HL-60 (cell line): ENCODE data around the gene CCDC121.
A peak's percentile ranks its signal among the peaks of the same experiment; 100 is the strongest.

Source experiments
- DNase-seq, 2 experiments: peaks; one replicate each; pipeline ENCODE4 v3.0.0-alpha.2; 2010 to 2020; ENCODE audit warnings: low read depth in 1 of 2, low spot score in 1 of 2
- H3K27ac ChIP-seq: fragments of 250-450 bp; sonication (Bioruptor Pico); replicated peaks from 2 replicates; pipeline ENCODE4 v1.5.1; 2020; ENCODE audit warnings: mild to moderate bottlenecking, moderate library complexity
- H3K27me3 ChIP-seq: fragments of 250-450 bp; sonication (Bioruptor Pico); 2 replicates; pipeline ENCODE4 v1.5.1; 2021; ENCODE audit warnings: mild to moderate bottlenecking, moderate library complexity; ENCODE audit not compliant: insufficient read depth, poor library complexity, severe bottlenecking
- H3K4me3 ChIP-seq: replicated peaks from 2 replicates; pipeline ENCODE4 v1.5.1; 2011; ENCODE audit warnings: mild to moderate bottlenecking, control low read depth, low read length; ENCODE audit not compliant: insufficient read depth
- GABPA ChIP-seq: IDR thresholded peaks from 2 replicates; pipeline ENCODE4 v1.6.1; 2012; ENCODE audit warnings: low read depth
- POLR2AphosphoS5 ChIP-seq: IDR thresholded peaks from 2 replicates; pipeline ENCODE4 v1.6.1; 2012; ENCODE audit warnings: low read depth
- REST ChIP-seq: IDR thresholded peaks from 2 replicates; pipeline ENCODE4 v1.6.1; 2012; ENCODE audit warnings: low read depth; ENCODE audit not compliant: insufficient replicate concordance
- SPI1 ChIP-seq: IDR thresholded peaks from 2 replicates; pipeline ENCODE4 v1.6.1; 2012; ENCODE audit warnings: low read depth, mild to moderate bottlenecking, borderline replicate concordance
- TF ChIP-seq, protein P1 (sequence below): IDR thresholded peaks from one replicate; pipeline ENCODE4 v1.5.1; 2011; ENCODE audit warnings: low read length, control low read depth, inconsistent platforms; ENCODE audit not compliant: insufficient read depth

CCDC121 gene

DNA sequence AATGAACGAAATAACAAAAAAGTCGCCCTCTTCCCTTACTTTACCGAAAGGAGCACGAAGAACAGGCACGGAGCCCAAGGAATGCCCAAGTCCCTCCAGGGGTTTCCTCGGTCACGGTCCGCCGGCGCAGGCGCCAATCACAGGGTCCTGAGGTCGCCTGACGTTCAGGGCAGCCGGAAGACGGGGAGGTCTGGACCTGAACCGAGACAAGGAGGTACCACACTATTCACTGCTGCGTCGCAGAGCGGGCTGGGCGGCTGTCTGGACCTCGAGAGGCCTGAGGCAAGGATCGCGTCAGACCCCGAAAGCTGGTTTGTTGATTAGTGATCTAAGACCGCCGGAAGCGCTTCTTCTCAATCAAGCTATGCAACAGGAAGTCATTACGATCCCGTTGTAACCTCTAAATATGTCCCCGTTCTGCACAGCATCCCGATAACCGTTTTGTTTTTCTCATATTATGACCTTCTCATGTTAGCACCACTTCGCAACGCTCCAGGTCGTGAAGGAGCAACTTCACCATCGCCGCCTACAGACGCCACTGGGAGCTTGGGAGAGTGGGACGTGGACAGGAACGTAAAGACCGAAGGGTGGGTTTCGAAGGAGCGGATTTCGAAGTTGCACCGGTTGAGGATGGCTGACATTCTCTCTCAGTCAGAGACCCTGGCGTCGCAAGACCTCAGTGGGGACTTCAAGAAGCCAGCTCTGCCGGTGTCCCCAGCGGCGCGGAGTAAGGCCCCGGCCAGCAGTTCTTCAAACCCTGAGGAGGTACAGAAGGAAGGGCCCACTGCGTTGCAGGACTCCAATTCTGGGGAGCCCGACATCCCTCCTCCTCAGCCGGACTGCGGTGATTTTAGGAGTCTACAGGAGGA, 34.7 kb upstream of the CCDC121 start, which contains the start of the genes SLC4A1AP and SUPT7L:
Gene SLC4A1AP (plus strand): TSS at position 605 of the 869 bp plus-strand sequence. CDS start 26 bp downstream, at position 631.
Gene SUPT7L (minus strand): TSS at position 330 of the 869 bp plus-strand sequence. CDS start 1,422 bp downstream, outside the sequence.
- Histone ChIP-seq H3K27ac (peak within 1 kb of the TSS; percentile 93), H3K27me3 (no peaks in the 10 kb centered on the region), H3K4me3 (peak within 1 kb of the TSS; percentile 94)
- peak; percentile 49 to 76 for DNase-seq
- peak; percentile 70 for TF ChIP-seq REST
- peak; percentile 97 for TF ChIP-seq GABPA
- no peak for TF ChIP-seq SPI1
- TF ChIP-seq POLR2AphosphoS5, result peak; percentile 68; the same call in 1 of the 2 replicates

DNA sequence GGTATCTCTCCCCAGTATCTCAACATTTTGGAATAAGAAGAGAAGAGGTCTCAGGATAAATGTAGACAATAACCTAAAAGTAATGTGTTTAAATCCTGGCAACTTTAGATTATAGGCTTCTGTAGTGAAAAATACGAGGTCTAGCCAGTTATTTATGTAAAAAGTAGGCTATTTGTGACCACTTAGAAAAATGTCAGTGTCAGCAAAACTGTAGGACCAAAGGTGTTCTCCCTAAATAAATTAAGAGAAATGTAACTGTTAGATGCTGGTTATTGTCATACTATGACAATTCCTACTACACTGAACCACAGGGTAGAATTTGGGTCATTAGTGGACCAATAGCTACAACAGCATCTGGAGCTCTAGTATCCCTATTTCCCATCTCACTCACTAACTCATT, 32.6 kb upstream of the CCDC121 start:
- Histone ChIP-seq H3K27ac (no peak overlapping the region), H3K4me3 (no peak overlapping the region), H3K27me3 (no peaks in the 10 kb centered on the region)
- no peak for DNase-seq
- TF ChIP-seq POLR2AphosphoS5 (no peak), SPI1 (no peak), REST (no peak), GABPA (no peak)
- TF ChIP-seq, protein P1, sequence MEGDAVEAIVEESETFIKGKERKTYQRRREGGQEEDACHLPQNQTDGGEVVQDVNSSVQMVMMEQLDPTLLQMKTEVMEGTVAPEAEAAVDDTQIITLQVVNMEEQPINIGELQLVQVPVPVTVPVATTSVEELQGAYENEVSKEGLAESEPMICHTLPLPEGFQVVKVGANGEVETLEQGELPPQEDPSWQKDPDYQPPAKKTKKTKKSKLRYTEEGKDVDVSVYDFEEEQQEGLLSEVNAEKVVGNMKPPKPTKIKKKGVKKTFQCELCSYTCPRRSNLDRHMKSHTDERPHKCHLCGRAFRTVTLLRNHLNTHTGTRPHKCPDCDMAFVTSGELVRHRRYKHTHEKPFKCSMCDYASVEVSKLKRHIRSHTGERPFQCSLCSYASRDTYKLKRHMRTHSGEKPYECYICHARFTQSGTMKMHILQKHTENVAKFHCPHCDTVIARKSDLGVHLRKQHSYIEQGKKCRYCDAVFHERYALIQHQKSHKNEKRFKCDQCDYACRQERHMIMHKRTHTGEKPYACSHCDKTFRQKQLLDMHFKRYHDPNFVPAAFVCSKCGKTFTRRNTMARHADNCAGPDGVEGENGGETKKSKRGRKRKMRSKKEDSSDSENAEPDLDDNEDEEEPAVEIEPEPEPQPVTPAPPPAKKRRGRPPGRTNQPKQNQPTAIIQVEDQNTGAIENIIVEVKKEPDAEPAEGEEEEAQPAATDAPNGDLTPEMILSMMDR, result no peak

DNA sequence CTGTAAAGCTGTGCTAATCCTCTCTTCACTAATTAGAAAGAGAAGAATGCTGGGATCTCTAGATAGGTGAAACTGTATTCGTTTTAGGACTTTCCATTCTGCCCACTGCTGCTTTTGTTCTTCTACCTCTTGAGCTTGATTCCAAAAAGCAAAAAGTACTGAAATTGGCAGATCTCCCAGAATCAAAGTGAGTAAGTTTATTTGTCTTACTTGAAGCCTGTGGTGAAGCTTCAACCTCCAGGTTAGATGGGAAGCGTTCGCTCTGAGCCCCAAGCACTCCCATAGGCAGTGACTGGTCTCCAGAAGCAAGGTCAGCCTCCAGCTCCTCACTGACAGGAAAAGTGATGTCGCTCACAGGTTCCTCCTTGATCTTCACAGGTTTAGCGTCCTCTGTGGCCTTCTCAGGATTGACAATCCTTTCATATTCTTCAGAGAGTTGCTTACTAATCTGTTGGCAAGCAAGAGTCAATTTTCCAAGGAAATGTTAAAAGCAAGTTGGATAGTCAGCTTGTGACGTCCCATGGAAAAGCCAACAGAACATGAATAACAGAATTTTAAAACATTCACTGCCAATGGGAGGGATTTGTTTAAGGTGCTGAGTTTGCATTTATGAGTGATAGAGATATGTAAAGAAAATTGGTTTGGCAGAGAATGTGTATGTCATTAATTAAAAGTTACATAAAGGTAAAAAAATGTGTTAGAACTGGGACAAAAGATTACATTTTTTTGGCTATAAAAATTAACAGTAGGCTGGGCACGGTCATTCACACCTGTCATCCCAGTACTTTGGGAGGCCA, 26.5 kb upstream of the CCDC121 start:
- Histone ChIP-seq H3K4me3 (no peak overlapping the region), H3K27ac (no peak overlapping the region), H3K27me3 (no peaks in the 10 kb centered on the region)
- no peak for DNase-seq
- no peak for TF ChIP-seq POLR2AphosphoS5
- no peak for TF ChIP-seq REST
- TF ChIP-seq SPI1, result no peak
- no peak for TF ChIP-seq GABPA
- TF ChIP-seq, protein P1, result no peak
